Stimulated activated CD4-positive, alpha-beta T cell treated with anti-CD3 and anti-CD28 coated beads, TNF-alpha, amount 100 ng/mL, for 48 hours (primary cell): ENCODE data around the gene PIP4K2A.
"Not testable (repeated sequence)": the region's sequence is repeated elsewhere in the genome, so short reads cannot be mapped to it uniquely, and the experiment has no call there.

Experiments used
- DNase-seq, 3 donors: peaks; one replicate each; pipeline ENCODE4 v3.0.0-alpha.2; 2020; ENCODE audit warnings: low read depth in 3 of 3

Gene PIP4K2A

DNA sequence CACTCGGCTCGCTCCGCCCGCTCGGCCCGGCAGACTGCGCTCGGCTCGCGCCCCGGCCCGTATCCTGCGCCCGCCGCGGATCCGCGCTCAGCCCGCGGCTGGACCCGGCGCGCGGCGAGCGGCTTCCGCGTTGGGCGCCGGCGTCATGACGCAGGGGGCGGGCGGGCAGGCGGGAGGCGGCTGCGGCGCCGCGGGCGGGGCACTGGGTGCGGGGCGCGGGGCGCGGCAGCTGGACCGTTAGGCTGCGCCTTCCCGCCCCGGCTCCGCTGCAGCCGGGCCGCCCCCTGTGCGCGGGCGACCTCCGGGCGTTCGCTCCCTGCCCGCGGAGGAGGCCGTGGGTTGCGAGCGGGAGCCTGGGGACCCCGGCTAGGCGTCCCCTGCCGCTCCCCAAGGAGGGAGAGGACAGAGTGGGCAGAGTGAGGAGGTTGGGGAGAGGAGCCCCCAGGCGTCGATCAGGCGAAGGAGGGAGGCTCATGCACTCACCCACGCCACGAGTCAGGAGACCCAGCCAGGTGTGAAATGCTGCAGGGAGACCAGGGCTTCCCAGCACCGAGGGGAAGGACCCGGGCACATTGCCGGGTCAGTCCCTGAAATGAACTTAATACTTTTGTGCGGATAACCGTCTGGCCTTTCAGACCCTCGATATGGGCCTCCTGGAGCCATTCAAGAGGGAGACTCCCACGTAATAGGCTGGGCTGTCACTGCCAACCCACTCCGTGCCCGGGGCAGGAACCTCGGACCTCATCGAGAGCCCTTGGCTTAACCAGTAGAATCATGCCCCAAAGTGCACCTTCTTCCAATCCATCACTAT lies at the start of gene PIP4K2A:
TSS of gene PIP4K2A (minus strand) at position 100 of the 811 bp plus-strand sequence. CDS start 252 bp downstream, outside the sequence.
- DNase-seq: peak; percentile 49 to 68 (median 51)

GRCh38 chr10:22761569-22762220 lies 47.3 kb upstream of the PIP4K2A start:
- DNase-seq: no peak

- no peak for DNase-seq
These were observed 45.6 kb upstream of the PIP4K2A start for GRCh38 chr10:22760025-22760424.

GRCh38 chr10:22758867-22759266 lies 44.5 kb upstream of the PIP4K2A start:
- DNase-seq: no peak

DNA sequence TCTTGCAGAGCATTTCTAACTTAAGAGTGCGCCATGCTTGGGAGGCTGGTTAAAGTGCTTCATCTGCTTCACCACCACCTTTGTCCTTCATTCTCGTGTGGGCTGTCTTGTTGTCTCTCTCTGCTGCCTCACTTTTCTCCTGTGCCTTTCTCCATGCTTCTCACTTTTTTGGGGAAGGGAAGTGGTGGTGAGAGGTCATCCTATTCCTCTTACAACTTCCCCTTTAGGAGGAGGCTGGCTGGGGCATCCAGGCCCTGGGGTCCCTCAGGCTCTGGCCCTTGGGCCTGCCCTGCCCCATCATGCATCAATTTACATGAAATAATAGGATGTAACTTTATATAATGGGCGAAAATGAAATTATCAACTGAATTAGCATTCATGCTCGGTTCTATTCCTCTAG lies 39.9 kb upstream of the PIP4K2A start:
- DNase-seq: no peak

DNA sequence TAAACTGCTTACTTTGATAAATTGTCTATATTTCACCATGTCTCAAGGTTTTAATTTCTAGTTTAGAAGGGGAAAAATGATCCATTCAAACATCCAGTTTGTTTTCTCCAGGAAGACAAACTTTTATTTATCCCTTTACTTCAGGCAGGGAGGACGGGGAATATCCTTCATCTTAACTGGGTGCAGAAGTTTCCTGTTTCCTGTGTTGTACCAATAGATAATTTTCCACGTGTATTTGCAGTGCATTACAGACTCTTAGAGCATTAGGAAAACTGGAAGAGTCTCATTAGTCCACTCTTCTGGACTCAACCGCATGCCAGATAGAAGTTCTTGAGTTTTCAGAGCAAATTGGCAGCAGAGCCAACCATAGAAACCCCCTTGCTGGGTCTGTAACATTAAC lies 39.4 kb upstream of the PIP4K2A start:
- DNase-seq: no peak

- no peak for DNase-seq
These were observed 38.0 kb upstream of the PIP4K2A start for GRCh38 chr10:22752272-22752889.

DNA sequence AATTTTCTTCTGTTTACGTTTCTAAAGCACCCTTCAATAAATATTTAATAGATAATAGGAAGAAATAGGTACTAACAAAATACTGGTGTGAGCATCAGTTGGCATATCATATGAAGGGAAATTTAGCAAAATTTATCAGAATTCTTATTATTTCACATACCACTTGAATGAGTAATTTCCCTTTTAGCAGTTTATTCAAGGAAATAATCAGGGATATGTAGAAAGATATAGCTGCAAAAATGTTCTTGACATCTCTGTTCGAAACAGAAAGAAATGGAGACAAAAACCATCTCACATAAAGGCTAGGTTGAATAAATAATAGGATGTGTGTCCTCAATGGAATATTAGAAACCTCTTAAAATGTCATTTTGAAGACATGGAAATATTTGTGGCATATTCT lies 35.8 kb upstream of the PIP4K2A start:
- no peak for DNase-seq

GRCh38 chr10:22744858-22745257 lies 30.5 kb upstream of the PIP4K2A start:
- not testable (repeated sequence) for DNase-seq

DNA sequence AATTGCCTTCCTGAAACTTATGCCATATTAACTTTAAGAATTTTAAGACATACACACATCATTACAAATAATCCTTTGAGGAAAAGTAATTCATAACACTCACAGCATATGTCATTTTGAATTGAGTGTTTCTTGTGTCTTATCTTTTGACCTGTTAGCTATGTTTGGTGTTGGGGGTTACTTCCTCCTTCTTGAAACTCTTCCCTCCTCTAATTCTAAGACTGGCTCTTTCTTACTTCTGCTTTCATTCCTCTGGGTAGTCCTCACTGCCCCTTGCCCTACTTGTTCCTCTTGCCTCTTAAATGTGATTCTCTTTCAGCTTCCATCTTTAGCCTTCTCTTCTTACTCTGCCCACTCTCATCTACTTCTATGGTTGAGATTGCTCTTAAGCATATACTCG lies 28.3 kb upstream of the PIP4K2A start:
- no peak for DNase-seq

- not testable (repeated sequence) for DNase-seq
These were observed 27.3 kb upstream of the PIP4K2A start for GRCh38 chr10:22741631-22742030.

DNA sequence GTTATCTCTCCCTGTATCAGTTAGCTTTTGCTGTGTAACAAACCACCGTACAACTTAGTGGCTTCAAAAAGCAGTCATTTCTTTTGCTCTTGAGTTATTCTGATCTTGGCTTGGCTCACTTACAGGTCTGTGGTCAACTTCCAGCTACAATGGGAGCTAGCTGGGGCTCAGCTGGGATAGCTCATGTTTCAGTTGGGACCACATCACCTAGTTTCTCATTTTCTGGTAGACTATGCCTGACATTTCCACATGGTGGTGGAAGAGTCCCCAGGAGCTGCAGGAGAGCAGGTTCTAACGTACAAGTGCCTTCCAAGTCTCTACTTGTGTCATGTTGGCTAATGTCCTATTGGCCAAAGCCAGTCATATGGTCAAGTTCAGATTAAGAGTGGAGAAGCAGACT lies 25.8 kb upstream of the PIP4K2A start:
- no peak for DNase-seq

DNA sequence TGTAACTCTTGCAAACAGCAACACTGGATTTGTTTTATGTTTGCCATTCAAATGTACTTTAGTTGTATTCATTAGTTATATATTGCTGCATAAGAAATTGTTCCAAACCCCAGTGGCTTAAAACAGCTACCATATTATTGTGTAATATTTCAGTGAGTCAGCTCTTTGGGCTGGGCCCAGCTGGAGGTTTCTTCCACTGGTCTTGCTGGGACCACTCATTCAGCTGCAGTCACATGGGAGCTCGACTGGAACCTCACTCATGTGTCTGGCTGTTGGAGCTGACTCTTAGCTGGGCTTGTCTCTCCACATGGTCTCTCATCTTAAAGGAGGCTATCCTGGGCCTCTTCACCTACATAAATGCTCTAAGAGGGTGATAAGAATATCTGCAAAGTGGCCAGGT lies 23.2 kb upstream of the PIP4K2A start:
- no peak for DNase-seq

DNA sequence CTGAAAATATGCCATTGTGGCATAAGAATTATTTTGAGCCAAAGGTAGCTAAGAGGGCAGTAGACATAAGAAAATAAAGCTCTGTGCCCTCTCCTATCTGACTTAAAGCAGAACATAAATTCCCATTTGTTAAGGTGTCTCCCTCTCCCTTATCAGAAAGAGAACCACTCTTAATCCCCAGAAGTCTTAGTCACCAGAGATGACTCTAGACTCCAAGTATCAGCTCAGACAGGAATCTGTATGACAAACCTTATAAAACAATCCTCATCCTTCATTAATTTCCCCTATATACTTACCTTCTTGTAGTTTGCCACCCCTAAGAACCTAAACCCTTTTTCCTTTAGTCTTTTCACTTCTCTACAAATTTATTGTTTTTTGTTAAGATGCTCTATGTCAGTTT lies 21.8 kb upstream of the PIP4K2A start:
- no peak for DNase-seq

DNA sequence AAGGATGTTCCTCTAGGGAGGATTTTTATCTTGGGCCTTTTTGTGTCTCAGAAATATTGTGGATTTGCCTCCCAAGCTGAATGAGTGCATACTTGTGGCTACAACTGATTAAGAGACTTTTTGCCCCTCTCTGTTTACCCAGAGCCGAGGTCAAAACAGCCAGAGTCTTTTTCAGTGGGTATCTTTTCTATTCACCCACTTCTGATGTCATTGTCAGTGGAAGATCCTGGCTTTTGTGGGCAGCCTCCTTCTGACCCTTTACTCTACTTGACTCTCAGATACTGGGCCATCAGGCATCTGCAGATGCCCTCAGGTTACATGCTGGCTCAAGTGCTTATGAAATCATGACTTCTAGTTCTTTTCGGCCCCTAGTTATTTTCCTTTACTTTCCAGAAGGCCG lies 19.6 kb upstream of the PIP4K2A start:
- DNase-seq: no peak

GRCh38 chr10:22727663-22728062 lies 13.3 kb upstream of the PIP4K2A start:
- DNase-seq: no peak

DNA sequence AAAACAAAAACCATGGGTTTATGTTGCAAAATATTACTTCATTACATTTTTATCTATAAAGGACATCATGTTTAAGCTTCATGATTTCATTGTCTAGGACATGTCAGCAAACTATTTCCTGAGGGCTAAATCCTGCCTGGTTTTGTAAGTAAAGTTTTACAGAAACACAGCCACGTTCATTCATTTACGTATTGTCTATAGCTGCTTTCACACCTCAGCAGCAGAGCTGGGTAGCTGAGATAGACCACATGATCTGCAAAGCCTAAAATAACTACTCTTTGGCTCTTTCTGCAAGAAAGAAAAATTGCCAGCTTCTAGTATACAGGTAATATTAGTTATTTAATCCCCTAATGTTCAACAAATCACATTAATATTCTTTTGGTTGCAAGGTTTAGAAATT lies 12.7 kb upstream of the PIP4K2A start:
- DNase-seq: no peak

GRCh38 chr10:22724773-22725172 lies 10.4 kb upstream of the PIP4K2A start:
- DNase-seq: no peak

DNA sequence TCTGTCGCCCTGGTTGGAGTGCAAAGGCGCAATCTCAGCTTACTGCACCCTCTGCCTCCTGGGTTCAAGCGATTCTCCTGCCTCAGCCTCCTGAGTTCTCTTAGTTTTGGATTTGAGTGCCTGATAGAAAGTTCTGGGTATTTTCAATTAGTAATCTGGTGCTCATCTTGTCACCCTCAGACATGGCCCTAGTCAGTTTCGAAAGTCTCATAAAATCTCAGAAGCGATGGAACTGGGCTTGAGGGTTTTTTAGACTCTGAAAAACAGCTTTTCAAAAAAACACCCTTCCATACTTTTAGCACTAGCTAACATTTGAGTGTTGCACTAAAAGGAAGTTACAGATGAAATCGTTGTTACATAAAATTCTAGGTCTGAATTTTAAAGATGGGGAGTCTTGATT lies 9.4 kb upstream of the PIP4K2A start:
- no peak for DNase-seq

GRCh38 chr10:22723343-22723779 lies 9.0 kb upstream of the PIP4K2A start:
- DNase-seq: no peak

GRCh38 chr10:22722626-22723169 lies 8.3 kb upstream of the PIP4K2A start:
- no peak for DNase-seq

DNA sequence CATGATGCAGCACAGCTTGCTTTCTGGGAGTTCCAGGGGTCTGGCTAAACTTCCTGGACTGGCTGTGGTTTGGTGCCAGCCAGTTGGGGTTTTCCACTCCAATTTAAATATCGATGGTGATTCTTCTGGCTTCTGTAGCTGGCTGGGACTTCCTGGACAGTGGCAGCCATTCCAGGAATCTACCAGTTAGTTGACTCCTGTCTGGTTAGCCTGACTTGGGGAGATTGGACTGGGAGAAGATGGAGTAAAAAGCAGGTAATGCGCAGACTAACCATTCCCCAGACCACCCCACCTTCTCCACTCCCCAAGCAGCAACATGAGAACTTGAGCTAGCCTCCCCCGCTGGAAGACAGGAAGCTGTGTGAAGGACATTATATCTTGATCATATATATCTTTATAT lies 6.3 kb upstream of the PIP4K2A start:
- DNase-seq: no peak
